ENCODE data around the gene CTNNB1. TPM values are rescaled to one million over a fixed set of nuclear protein-coding genes. Genes with fewer than 3 reads are reported as not detected.

Gene CTNNB1
- 1,013 and 1,027 TPM in 2 replicates for polyA plus RNA-seq (2013)

- Histone ChIP-seq H2BK5ac (ENCODE audit: low read depth, low read length, poor library complexity) (peak within 1 kb of the TSS; percentile 99), H2BK120ac (ENCODE audit: insufficient read depth, low read length, poor library complexity) (peak within 1 kb of the TSS; percentile 97), H3K79me1 (ENCODE audit: low read length) (peaks cover 19% of the 10 kb centered on the region), H3K27me3 (ENCODE audit: insufficient read depth, low read length) (no peaks in the 10 kb centered on the region), H3K4me2 (ENCODE audit: low read length) (peak within 1 kb of the TSS; percentile 88), H3K4ac (ENCODE audit: low read depth, low read length) (peak within 1 kb of the TSS; percentile 100), H3K4me1 (ENCODE audit: control insufficient read depth in 1 of 2, insufficient read depth in 2 of 2, low read length in 2 of 2) (peaks cover 2 to 5% of the 10 kb centered on the region in 2 experiments), H3K9ac (ENCODE audit: low read length) (peak within 1 kb of the TSS; percentile 99), H3K4me3 (ENCODE audit: low read depth, low read length) (peak within 1 kb of the TSS; percentile 97), H2AFZ (ENCODE audit: insufficient read depth, low read length, poor library complexity) (peak within 1 kb of the TSS; percentile 96), H3K36me3 (ENCODE audit: control insufficient read depth in 1 of 2, insufficient read depth in 2 of 2, low read length in 2 of 2) (no peaks in the 10 kb centered on the region), H3K9me3 (ENCODE audit: insufficient read depth, low read depth, low read length) (no peaks in the 10 kb centered on the region), H3K14ac (ENCODE audit: low read length) (peak within 1 kb of the TSS; percentile 100), H4K8ac (ENCODE audit: low read depth, low read length) (peak within 1 kb of the TSS; percentile 99), H4K91ac (ENCODE audit: low read depth, low read length) (peak within 1 kb of the TSS; percentile 99), H3K23ac (ENCODE audit: low read length) (no peak within 1 kb of the TSS), H3K27ac (ENCODE audit: low read depth, low read length) (peak within 1 kb of the TSS; percentile 96), H3K79me2 (ENCODE audit: control insufficient read depth, insufficient read depth, low read length, poor library complexity) (peaks cover 18% of the 10 kb centered on the region), H2BK12ac (ENCODE audit: low read length) (peak within 1 kb of the TSS; percentile 91), H2AK5ac (ENCODE audit: low read length) (peak within 1 kb of the TSS; percentile 96), H3K18ac (ENCODE audit: low read length) (peak within 1 kb of the TSS; percentile 100), H4K12ac (ENCODE audit: low read depth, low read length) (peak within 1 kb of the TSS; percentile 92)
- WGBS (ENCODE audit: extremely low coverage, insufficient coverage, insufficient read length) = no CpG with 5 or more reads among the region's 112 CpGs
- DNase-seq = peak; percentile 86 to 98
Measured at GRCh38 chr3:41198950-41199865, at the start of gene CTNNB1. TSS of gene CTNNB1 (plus strand) at chr3:41199505. CDS start at chr3:41224069, 24,564 bp downstream.

- Histone ChIP-seq H3K14ac (ENCODE audit: low read length) (no peak overlapping the region), H3K23ac (ENCODE audit: low read length) (no peak overlapping the region), H4K91ac (ENCODE audit: low read depth, low read length) (no peak overlapping the region), H3K9ac (ENCODE audit: low read length) (no peak overlapping the region), H3K4me1 (ENCODE audit: control insufficient read depth in 1 of 2, insufficient read depth in 2 of 2, low read length in 2 of 2) (peaks cover 0 to 12% of the 10 kb centered on the region in 2 experiments), H3K4ac (ENCODE audit: low read depth, low read length) (no peak overlapping the region), H3K4me3 (ENCODE audit: low read depth, low read length) (no peak overlapping the region), H2AFZ (ENCODE audit: insufficient read depth, low read length, poor library complexity) (no peak overlapping the region), H4K8ac (ENCODE audit: low read depth, low read length) (no peak overlapping the region), H2BK12ac (ENCODE audit: low read length) (no peak overlapping the region), H3K9me3 (ENCODE audit: insufficient read depth, low read depth, low read length) (no peaks in the 10 kb centered on the region), H2BK5ac (ENCODE audit: low read depth, low read length, poor library complexity) (no peak overlapping the region), H3K27me3 (ENCODE audit: insufficient read depth, low read length) (no peaks in the 10 kb centered on the region), H2AK5ac (ENCODE audit: low read length) (no peak overlapping the region), H2BK120ac (ENCODE audit: insufficient read depth, low read length, poor library complexity) (no peak overlapping the region), H3K79me2 (ENCODE audit: control insufficient read depth, insufficient read depth, low read length, poor library complexity) (no peaks in the 10 kb centered on the region), H3K27ac (ENCODE audit: low read depth, low read length) (no peak overlapping the region), H3K79me1 (ENCODE audit: low read length) (peaks cover 2% of the 10 kb centered on the region), H3K18ac (ENCODE audit: low read length) (no peak overlapping the region), H3K4me2 (ENCODE audit: low read length) (no peak overlapping the region), H4K12ac (ENCODE audit: low read depth, low read length) (no peak overlapping the region), H3K36me3 (ENCODE audit: control insufficient read depth in 1 of 2, insufficient read depth in 2 of 2, low read length in 2 of 2) (no peaks in the 10 kb centered on the region)
- WGBS (ENCODE audit: extremely low coverage, insufficient coverage, insufficient read length) = no CpG with 5 or more reads among the region's 3 CpGs
- no peak for DNase-seq
Measured at GRCh38 chr3:41155834-41156233, 43.5 kb upstream of the CTNNB1 start.

- Histone ChIP-seq H3K9me3 (ENCODE audit: insufficient read depth, low read depth, low read length) (no peaks in the 10 kb centered on the region), H2AFZ (ENCODE audit: insufficient read depth, low read length, poor library complexity) (no peak overlapping the region), H4K8ac (ENCODE audit: low read depth, low read length) (no peak overlapping the region), H2BK120ac (ENCODE audit: insufficient read depth, low read length, poor library complexity) (no peak overlapping the region), H3K4me2 (ENCODE audit: low read length) (no peak overlapping the region), H3K79me2 (ENCODE audit: control insufficient read depth, insufficient read depth, low read length, poor library complexity) (no peaks in the 10 kb centered on the region), H2AK5ac (ENCODE audit: low read length) (no peak overlapping the region), H3K27ac (ENCODE audit: low read depth, low read length) (no peak overlapping the region), H3K27me3 (ENCODE audit: insufficient read depth, low read length) (no peaks in the 10 kb centered on the region), H3K14ac (ENCODE audit: low read length) (no peak overlapping the region), H3K18ac (ENCODE audit: low read length) (no peak overlapping the region), H2BK5ac (ENCODE audit: low read depth, low read length, poor library complexity) (no peak overlapping the region), H3K9ac (ENCODE audit: low read length) (no peak overlapping the region), H2BK12ac (ENCODE audit: low read length) (peak overlapping the region; percentile 26), H3K23ac (ENCODE audit: low read length) (no peak overlapping the region), H3K4me1 (ENCODE audit: control insufficient read depth in 1 of 2, insufficient read depth in 2 of 2, low read length in 2 of 2) (peaks cover 0 to 18% of the 10 kb centered on the region in 2 experiments), H3K4me3 (ENCODE audit: low read depth, low read length) (no peak overlapping the region), H3K79me1 (ENCODE audit: low read length) (peaks cover 2% of the 10 kb centered on the region), H4K12ac (ENCODE audit: low read depth, low read length) (no peak overlapping the region), H4K91ac (ENCODE audit: low read depth, low read length) (no peak overlapping the region), H3K4ac (ENCODE audit: low read depth, low read length) (no peak overlapping the region), H3K36me3 (ENCODE audit: control insufficient read depth in 1 of 2, insufficient read depth in 2 of 2, low read length in 2 of 2) (no peaks in the 10 kb centered on the region)
- peak; percentile 81 to 90 for DNase-seq
- WGBS (ENCODE audit: extremely low coverage, insufficient coverage, insufficient read length) = no CpG with 5 or more reads among the region's 1 CpG
Measured at GRCh38 chr3:41158947-41159346, 40.4 kb upstream of the CTNNB1 start.

DNA sequence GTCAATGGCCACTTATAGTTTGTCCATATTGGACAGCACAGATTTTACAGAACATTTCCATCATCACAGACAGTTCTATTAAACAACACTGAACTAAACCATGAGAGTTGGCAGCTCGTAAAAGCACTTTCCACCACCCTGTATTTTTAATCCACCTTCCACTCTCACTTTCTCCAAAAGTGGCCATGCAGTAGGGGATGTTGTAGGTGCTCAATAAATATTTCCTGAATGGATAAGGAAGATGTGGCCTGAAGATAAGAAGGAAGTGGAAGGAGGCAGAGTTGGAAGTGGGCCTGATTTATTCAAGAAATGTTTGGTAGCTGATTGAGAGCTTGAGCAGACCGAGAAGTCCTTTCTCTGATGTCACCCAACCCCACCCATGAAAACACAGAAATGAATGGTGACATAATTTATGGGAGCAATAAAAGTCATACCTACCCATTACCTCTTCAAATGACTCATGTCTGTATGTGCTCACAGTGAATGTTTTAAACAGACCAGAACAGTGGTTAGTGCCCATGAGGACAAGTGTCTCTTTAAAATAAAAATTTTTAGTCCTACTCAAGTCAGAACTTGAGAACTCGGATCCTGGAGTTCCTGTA is 39.6 kb upstream of the CTNNB1 start:
- no peak overlapping the region for H4K12ac ChIP-seq (ENCODE audit: low read depth, low read length)
- H3K27ac ChIP-seq (ENCODE audit: low read depth, low read length) = no peak overlapping the region
- H3K27me3 ChIP-seq (ENCODE audit: insufficient read depth, low read length) = no peaks in the 10 kb centered on the region
- no peak overlapping the region for H3K14ac ChIP-seq (ENCODE audit: low read length)
- peaks cover 2% of the 10 kb centered on the region for H3K79me1 ChIP-seq (ENCODE audit: low read length)
- H4K91ac ChIP-seq (ENCODE audit: low read depth, low read length) = no peak overlapping the region
- no peaks in the 10 kb centered on the region for H3K79me2 ChIP-seq (ENCODE audit: control insufficient read depth, insufficient read depth, low read length, poor library complexity)
- no peak overlapping the region for H3K23ac ChIP-seq (ENCODE audit: low read length)
- no peak overlapping the region for H3K4me2 ChIP-seq (ENCODE audit: low read length)
- H3K4me3 ChIP-seq (ENCODE audit: low read depth, low read length) = no peak overlapping the region
- H3K9me3 ChIP-seq (ENCODE audit: insufficient read depth, low read depth, low read length) = no peaks in the 10 kb centered on the region
- no peak overlapping the region for H4K8ac ChIP-seq (ENCODE audit: low read depth, low read length)
- H3K9ac ChIP-seq (ENCODE audit: low read length) = no peak overlapping the region
- H2AK5ac ChIP-seq (ENCODE audit: low read length) = no peak overlapping the region
- H3K18ac ChIP-seq (ENCODE audit: low read length) = no peak overlapping the region
- no peak overlapping the region for H2BK12ac ChIP-seq (ENCODE audit: low read length)
- H2BK5ac ChIP-seq (ENCODE audit: low read depth, low read length, poor library complexity) = no peak overlapping the region
- no CpG with 5 or more reads among the region's 3 CpGs for WGBS (ENCODE audit: extremely low coverage, insufficient coverage, insufficient read length)
- no peaks in the 10 kb centered on the region for H3K36me3 ChIP-seq (ENCODE audit: control insufficient read depth in 1 of 2, insufficient read depth in 2 of 2, low read length in 2 of 2)
- peaks cover 0 to 18% of the 10 kb centered on the region in 2 experiments for H3K4me1 ChIP-seq (ENCODE audit: control insufficient read depth in 1 of 2, insufficient read depth in 2 of 2, low read length in 2 of 2)
- H3K4ac ChIP-seq (ENCODE audit: low read depth, low read length) = no peak overlapping the region
- no peak for DNase-seq
- no peak overlapping the region for H2BK120ac ChIP-seq (ENCODE audit: insufficient read depth, low read length, poor library complexity)
- no peak overlapping the region for H2AFZ ChIP-seq (ENCODE audit: insufficient read depth, low read length, poor library complexity)
